Body of pancreas (tissue), 4 donors: ENCODE data around the gene DMD.

ENCODE experiments used
- CTCF ChIP-seq, 7 experiments: fragments of 450-650 bp in 4 of 7; fragments of 200-600 bp in 3 of 7; sonication (generic) in 3 of 7; IDR thresholded peaks; one replicate each; pipeline ENCODE4 v1.5.1; 2016 to 2019; ENCODE audit warnings: antibody characterized with exemption in 7 of 7
- POLR2A ChIP-seq, 3 donors: fragments of 450-650 bp; IDR thresholded peaks; one replicate each; pipeline ENCODE4 v1.6.1; 2016; ENCODE audit warnings: antibody characterized with exemption in 3 of 3, mild to moderate bottlenecking in 2 of 3

- TF ChIP-seq CTCF (IDR thresholded peaks at IDR 0.05) (no peak), POLR2A (IDR thresholded peaks at IDR 0.05) (no peak)
Observed at GRCh38 chrX:31209005-31209628, 2002.2 kb downstream of the DMD start.
